ENCODE measurements around the gene SLC37A2.
"Not testable (repeated sequence)": the region's sequence is repeated elsewhere in the genome, so short reads cannot be mapped to it uniquely, and the experiment has no call there.

Gene SLC37A2

DNA sequence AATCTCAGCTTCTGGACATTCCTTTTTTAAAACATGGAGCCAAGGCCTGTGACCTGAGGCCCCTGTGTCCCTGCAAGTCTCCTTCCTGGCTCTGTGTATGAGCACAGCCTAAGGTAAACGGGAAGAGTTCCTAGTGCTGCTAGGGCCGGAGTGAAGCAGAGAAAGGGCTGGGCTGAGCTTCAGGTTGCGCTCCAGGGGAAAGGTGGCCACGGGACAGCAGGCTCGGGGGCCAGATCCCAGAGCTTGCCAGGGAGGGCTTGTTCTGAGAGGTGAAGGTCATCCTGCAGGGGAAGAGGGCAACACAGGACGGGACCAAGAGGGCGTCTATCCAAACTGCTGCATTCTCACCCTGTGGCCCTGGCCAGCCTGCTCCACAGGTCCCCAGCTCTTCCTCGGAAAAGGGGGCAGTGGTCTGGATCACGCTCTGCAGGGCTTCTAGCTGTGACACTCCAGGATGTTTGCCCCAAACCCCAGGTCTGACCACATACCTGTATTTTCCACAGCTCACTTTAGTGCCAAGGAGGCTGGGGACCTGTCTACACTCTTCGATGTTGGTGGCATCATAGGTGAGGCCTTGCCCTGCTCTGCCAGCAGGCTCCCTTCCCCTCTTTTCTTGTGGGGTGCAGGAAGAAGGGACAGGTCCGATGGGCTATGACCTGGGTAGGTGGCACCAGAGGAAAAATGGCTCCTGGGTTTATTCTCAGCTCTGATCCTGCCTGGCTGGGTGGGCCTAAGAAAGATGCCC is 20.4 kb downstream of the SLC37A2 start:
- Histone ChIP-seq H3K9ac (ENCODE audit: insufficient read length) (no peak overlapping the region), H3K4me3 (no peak overlapping the region), H3K27ac (no peak overlapping the region), H3K9me3 (ENCODE audit: low read depth, low read length) (no peaks in the 10 kb centered on the region), H3K36me3 (ENCODE audit: insufficient read depth, low read length) (no peaks in the 10 kb centered on the region)
- DNase-seq (ENCODE audit: low read depth, low spot score) = no peak
- no peak for TF ChIP-seq POLR2AphosphoS5 (IDR thresholded peaks at IDR 0.05; ENCODE audit: borderline replicate concordance, low read depth, low read length)
- TF ChIP-seq FOXP2 (optimal IDR thresholded peaks at IDR 0.05; ENCODE audit: control extremely low read depth, extremely low read length, insufficient read depth) = no peak
- no peak for TF ChIP-seq EZH2 (IDR thresholded peaks at IDR 0.05)

DNA sequence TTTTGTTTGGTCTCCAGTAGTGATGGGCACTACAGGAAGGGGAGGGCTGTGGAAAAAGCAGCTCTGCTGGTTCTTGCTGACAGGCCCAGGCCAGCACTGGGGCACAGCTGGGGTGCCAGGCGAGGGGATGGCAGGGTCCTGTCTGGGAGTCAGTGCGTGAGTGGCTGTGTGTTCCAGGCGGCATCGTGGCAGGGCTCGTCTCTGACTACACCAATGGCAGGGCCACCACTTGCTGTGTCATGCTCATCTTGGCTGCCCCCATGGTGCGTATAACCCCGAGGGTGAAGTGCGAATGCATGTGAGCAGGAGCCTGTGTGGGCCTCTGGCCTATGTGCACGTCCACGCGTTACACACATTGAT is 20.9 kb downstream of the SLC37A2 start:
- Histone ChIP-seq H3K36me3 (ENCODE audit: insufficient read depth, low read length) (no peaks in the 10 kb centered on the region), H3K9me3 (ENCODE audit: low read depth, low read length) (no peaks in the 10 kb centered on the region), H3K27ac (no peak overlapping the region), H3K4me3 (no peak overlapping the region), H3K9ac (ENCODE audit: insufficient read length) (no peak overlapping the region)
- no peak for DNase-seq (ENCODE audit: low read depth, low spot score)
- TF ChIP-seq EZH2 (IDR thresholded peaks at IDR 0.05) = no peak
- TF ChIP-seq POLR2AphosphoS5 (IDR thresholded peaks at IDR 0.05; ENCODE audit: borderline replicate concordance, low read depth, low read length) = no peak

DNA sequence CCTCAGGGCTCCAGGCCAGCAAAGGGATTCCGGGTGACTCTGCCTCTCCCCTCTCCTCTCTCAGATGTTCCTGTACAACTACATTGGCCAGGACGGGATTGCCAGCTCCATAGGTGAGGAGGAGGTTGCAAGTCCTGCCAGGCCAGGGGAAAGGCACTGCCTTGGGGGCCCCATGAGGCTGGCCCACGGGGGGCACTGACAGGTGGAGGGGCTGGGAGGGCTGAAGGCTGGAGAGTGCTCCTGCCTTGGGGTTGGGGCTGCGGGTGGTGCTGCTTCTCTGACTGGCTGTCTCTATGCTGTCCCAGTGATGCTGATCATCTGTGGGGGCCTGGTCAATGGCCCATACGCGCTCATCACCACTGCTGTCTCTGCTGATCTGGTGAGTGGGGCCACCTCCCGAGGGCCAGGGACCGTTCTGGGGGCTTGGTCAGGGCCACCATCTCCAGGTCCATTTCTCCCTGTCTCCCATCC is 21.7 kb downstream of the SLC37A2 start:
- Histone ChIP-seq H3K9me3 (ENCODE audit: low read depth, low read length) (no peaks in the 10 kb centered on the region), H3K9ac (ENCODE audit: insufficient read length) (no peak overlapping the region), H3K4me3 (no peak overlapping the region), H3K36me3 (ENCODE audit: insufficient read depth, low read length) (no peaks in the 10 kb centered on the region), H3K27ac (no peak overlapping the region)
- TF ChIP-seq FOXP2 (optimal IDR thresholded peaks at IDR 0.05; ENCODE audit: control extremely low read depth, extremely low read length, insufficient read depth) = no peak
- TF ChIP-seq POLR2AphosphoS5 (IDR thresholded peaks at IDR 0.05; ENCODE audit: borderline replicate concordance, low read depth, low read length) = no peak
- TF ChIP-seq EZH2 (IDR thresholded peaks at IDR 0.05) = no peak
- no peak for DNase-seq (ENCODE audit: low read depth, low spot score)

DNA sequence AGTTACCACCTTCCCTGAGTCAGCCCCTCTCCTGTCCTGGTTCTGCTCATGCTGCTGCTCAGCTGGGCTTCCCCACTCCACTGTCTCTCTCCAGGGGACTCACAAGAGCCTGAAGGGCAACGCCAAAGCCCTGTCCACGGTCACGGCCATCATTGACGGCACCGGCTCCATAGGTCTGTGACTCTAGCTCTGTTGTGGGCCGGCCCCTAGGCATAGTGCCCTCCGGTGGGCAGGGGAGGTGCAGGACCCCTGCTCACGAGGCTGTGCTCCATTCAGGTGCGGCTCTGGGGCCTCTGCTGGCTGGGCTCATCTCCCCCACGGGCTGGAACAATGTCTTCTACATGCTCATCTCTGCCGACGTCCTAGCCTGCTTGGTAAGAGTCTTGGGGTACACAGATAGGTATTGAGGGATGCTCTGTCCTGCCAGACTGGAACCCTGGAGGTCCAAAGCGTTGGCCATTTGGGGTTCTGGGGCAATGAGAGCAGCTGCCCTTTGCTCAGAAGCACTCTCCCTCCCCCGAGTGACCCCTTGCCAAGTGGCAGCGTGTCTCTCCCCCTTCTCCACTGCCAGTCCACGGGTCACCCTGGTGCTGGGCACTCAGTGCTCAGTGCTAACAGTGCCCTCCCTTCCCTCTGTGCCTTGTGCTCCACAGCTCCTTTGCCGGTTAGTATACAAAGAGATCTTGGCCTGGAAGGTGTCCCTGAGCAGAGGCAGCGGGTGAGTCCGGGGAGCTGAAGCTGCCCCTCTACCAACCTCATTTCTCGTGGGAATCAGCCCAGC is 22.4 kb downstream of the SLC37A2 start:
- TF ChIP-seq FOXP2 (optimal IDR thresholded peaks at IDR 0.05; ENCODE audit: control extremely low read depth, extremely low read length, insufficient read depth) (no peak), POLR2AphosphoS5 (IDR thresholded peaks at IDR 0.05; ENCODE audit: borderline replicate concordance, low read depth, low read length) (no peak), EZH2 (IDR thresholded peaks at IDR 0.05) (no peak)
- Histone ChIP-seq H3K36me3 (ENCODE audit: insufficient read depth, low read length) (no peaks in the 10 kb centered on the region), H3K27ac (no peak overlapping the region), H3K9me3 (ENCODE audit: low read depth, low read length) (no peaks in the 10 kb centered on the region), H3K4me3 (no peak overlapping the region), H3K9ac (ENCODE audit: insufficient read length) (no peak overlapping the region)
- no peak for DNase-seq (ENCODE audit: low read depth, low spot score)

DNA sequence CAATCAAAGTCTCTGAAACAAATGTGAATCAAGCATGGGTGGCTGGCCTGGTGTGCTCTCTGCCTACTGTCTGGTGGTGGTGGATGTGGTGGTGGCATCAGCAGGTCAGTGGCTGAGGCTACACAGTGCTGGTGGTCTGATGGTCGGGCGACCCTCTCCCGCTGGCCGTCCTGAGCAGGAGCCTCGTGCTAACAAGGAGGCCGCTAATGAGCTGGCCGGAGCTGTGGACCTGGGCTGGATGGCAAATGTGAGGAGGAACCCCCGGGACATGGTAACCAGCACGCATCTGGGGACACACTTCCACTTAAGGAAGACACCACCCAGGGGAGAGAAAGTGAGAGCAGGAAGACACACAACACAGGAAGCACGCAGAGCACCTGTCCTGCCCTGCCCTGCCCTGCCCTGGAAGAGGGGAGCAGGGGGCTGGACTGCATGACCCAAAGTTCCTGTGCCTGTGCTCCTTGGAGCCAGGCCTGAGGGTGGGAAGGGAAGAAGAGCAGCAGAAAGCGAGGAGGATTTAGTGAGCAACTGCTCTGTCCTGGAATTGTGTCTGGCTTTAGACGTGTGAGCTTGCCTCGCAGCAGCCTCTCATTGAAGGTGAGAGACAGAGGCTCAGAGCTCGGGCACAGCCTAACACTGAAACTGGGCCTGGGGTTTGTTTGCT is 23.7 kb downstream of the SLC37A2 start:
- no peak overlapping the region for H3K9ac ChIP-seq (ENCODE audit: insufficient read length)
- TF ChIP-seq POLR2AphosphoS5 (IDR thresholded peaks at IDR 0.05; ENCODE audit: borderline replicate concordance, low read depth, low read length) = no peak
- TF ChIP-seq FOXP2 (optimal IDR thresholded peaks at IDR 0.05; ENCODE audit: control extremely low read depth, extremely low read length, insufficient read depth) = no peak
- H3K36me3 ChIP-seq (ENCODE audit: insufficient read depth, low read length) = no peaks in the 10 kb centered on the region
- no peaks in the 10 kb centered on the region for H3K9me3 ChIP-seq (ENCODE audit: low read depth, low read length)
- H3K27ac ChIP-seq = no peak overlapping the region
- DNase-seq (ENCODE audit: low read depth, low spot score) = no peak
- H3K4me3 ChIP-seq = no peak overlapping the region

DNA sequence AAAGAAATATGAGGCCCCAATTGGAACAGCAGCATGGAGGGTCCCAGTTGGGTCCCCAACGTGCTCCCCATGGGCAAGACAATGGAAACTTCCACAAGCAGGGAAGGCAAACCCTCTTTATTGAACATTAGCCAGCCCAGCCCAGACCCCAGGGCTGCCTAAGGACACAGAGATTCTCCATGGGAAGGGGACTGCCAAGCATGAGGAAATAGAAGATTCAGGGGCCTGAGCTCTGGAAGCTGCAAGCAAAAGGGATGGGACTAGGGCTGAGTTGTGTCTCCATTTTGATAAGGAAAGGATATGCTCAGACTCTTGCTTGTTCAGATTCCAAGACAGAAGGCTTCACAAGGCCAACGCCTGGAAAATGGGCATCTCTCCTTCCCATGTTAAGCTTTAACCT is 25.0 kb downstream of the SLC37A2 start:
- H3K9me3 ChIP-seq (ENCODE audit: low read depth, low read length) = no peaks in the 10 kb centered on the region
- H3K9ac ChIP-seq (ENCODE audit: insufficient read length) = no peak overlapping the region
- no peaks in the 10 kb centered on the region for H3K36me3 ChIP-seq (ENCODE audit: insufficient read depth, low read length)
- no peak overlapping the region for H3K4me3 ChIP-seq
- H3K27ac ChIP-seq = no peak overlapping the region
- no peak for DNase-seq (ENCODE audit: low read depth, low spot score)
- TF ChIP-seq POLR2AphosphoS5 (IDR thresholded peaks at IDR 0.05; ENCODE audit: borderline replicate concordance, low read depth, low read length) (no peak), FOXP2 (optimal IDR thresholded peaks at IDR 0.05; ENCODE audit: control extremely low read depth, extremely low read length, insufficient read depth) (no peak), EZH2 (IDR thresholded peaks at IDR 0.05) (no peak)

DNA sequence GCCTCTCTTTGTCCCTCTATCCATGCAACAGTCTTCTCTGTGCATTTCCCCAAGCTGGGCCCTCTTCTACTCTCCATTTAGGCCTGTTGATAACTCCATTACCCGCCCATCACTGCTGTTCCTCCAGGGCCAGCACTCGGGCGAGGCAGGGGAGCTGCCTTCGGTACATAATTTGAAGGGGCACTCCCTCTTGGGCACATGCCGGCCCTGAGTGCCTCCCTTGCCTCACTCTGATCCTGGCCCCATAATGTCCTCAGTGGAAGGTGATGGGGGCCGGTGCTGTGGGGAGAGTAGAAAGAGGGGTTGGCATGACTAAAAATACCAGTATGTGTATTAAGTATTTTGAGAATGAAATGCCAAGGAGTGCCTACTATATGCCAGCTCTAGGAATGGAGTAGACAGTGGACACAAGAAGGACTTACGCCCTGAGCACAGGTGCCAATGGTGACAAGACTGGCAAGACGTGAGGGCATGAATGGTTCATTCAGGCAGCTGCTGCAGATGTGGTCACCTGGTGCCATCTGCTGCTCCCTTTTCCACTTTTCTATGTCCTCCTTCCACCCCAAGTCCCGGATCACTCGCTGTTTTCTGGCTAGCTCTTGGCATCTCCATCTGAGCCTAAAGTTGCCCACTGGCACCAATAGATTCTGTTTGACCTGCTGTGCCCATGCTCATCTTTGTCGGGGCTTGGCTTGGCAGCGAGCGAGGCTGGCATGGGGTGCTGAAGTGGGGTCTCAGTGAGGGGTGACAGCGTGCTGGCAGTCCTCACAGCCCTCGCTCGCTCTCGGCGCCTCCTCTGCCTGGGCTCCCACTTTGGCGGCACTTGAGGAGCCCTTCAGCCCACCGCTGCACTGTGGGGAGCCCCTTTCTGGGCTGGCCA is 25.7 kb downstream of the SLC37A2 start:
- TF ChIP-seq FOXP2 (optimal IDR thresholded peaks at IDR 0.05; ENCODE audit: control extremely low read depth, extremely low read length, insufficient read depth) (no peak), POLR2AphosphoS5 (IDR thresholded peaks at IDR 0.05; ENCODE audit: borderline replicate concordance, low read depth, low read length) (no peak), EZH2 (IDR thresholded peaks at IDR 0.05) (no peak)
- no peak for DNase-seq (ENCODE audit: low read depth, low spot score)
- H3K27ac ChIP-seq = no peak overlapping the region
- H3K4me3 ChIP-seq = no peak overlapping the region
- no peaks in the 10 kb centered on the region for H3K9me3 ChIP-seq (ENCODE audit: low read depth, low read length)
- H3K9ac ChIP-seq (ENCODE audit: insufficient read length) = no peak overlapping the region
- no peaks in the 10 kb centered on the region for H3K36me3 ChIP-seq (ENCODE audit: insufficient read depth, low read length)

DNA sequence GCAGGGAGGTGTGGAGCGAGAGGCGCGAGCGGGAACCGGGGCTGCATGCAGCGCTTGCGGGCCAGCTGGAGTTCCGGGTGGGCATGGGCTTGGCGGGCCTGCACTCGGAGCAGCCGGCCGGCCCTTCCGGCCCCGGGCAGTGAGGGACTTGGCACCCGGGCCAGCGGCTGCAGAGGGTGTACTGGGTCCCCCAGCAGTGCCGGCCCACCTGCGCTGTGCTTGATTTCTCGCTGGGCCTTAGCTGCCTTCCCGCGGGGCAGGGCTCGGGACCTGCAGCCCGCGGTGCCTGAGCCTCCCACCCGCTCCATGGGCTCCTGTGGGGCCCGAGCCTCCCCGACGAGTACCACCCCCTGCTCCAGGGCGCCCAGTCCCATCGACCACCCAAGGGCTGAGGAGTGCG is 26.4 kb downstream of the SLC37A2 start:
- not testable (repeated sequence) for H3K27ac ChIP-seq; H3K36me3 ChIP-seq (ENCODE audit: insufficient read depth, low read length); DNase-seq (ENCODE audit: low read depth, low spot score); H3K4me3 ChIP-seq; H3K9me3 ChIP-seq (ENCODE audit: low read depth, low read length); H3K9ac ChIP-seq (ENCODE audit: insufficient read length)

DNA sequence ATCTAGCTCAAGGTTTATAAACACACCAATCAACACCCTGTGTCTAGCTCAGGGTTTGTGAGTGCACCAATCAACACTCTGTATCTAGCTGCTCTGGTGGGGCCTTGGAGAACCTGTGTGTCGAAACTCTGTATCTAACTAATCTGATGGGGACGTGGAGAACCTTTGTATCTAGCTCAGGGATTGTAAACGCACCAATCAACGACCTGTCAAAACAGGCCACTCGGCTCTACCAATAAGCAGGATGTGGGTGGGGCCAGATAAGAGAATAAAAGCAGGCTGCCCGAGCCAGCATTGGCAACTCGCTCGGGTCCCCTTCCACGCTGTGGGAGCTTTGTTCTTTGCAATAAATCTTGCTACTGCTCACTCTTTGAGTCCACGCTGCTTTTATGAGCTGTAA is 27.0 kb downstream of the SLC37A2 start:
- not testable (repeated sequence) for DNase-seq (ENCODE audit: low read depth, low spot score); H3K9me3 ChIP-seq (ENCODE audit: low read depth, low read length); H3K36me3 ChIP-seq (ENCODE audit: insufficient read depth, low read length); H3K4me3 ChIP-seq; H3K9ac ChIP-seq (ENCODE audit: insufficient read length); H3K27ac ChIP-seq
